ENCODE data around the gene GNG13. TPM values are rescaled to one million over a fixed set of nuclear protein-coding genes. Genes with fewer than 3 reads are reported as not detected.

Gene GNG13
- total RNA-seq, 4 donors from 2014 or later, result not detected

DNA sequence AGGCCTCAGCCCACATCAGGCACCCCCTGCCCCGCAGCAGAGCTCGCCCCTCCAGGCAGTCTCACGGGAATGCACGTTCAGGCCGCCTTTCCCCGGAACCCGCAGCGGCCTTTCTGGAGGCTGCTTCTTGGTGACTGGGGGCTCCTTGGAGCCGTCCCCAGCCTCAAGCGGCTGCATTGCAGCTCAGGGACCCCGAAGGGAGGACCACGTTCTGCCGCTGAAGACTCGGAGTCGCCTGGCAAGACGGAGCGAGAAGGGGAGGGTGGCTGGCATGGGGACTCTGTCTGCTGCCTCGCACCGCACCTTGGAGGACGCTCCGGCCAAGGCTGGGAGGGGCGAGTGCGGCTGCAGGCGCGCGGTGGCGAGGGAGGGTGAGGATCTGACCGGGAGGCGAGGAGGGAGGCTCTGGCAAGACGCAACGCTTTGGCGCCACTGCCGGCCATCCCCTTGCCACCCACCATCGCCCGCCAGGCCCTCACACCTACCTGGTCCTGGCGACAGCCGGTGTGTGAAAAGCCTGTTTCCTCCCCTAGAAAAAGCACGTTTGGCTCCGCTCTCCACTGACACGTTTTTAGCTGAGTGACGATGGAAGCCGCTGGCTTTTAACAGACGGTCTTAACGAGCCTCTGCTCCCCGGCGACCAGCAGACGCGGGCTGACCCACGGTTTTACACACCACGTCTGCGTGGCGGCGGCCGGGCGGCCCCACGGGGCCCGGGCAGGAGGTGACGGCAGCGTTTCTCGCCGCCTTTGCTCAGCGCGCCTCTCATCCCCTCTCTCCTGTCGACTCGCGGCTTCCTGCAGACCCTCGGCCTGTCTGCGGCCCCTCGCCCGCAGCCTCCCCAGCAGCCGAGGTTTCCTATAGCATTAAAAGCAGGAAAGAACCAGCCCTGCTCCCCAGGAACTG, 16.7 kb upstream of the GNG13 start:
- TF ChIP-seq POLR2A (IDR thresholded peaks at IDR 0.05) (no peak), EP300 (IDR thresholded peaks at IDR 0.05) (no peak), POLR2AphosphoS5 (IDR thresholded peaks at IDR 0.05) (no peak)
- TF ChIP-seq, protein P1, sequence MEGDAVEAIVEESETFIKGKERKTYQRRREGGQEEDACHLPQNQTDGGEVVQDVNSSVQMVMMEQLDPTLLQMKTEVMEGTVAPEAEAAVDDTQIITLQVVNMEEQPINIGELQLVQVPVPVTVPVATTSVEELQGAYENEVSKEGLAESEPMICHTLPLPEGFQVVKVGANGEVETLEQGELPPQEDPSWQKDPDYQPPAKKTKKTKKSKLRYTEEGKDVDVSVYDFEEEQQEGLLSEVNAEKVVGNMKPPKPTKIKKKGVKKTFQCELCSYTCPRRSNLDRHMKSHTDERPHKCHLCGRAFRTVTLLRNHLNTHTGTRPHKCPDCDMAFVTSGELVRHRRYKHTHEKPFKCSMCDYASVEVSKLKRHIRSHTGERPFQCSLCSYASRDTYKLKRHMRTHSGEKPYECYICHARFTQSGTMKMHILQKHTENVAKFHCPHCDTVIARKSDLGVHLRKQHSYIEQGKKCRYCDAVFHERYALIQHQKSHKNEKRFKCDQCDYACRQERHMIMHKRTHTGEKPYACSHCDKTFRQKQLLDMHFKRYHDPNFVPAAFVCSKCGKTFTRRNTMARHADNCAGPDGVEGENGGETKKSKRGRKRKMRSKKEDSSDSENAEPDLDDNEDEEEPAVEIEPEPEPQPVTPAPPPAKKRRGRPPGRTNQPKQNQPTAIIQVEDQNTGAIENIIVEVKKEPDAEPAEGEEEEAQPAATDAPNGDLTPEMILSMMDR (IDR thresholded peaks at IDR 0.05), result no peak
- Histone ChIP-seq H3K36me3 (no peaks in the 10 kb centered on the region), H3K27ac (no peak overlapping the region), H3K4me3 (no peak overlapping the region), H3K9me3 (no peaks in the 10 kb centered on the region), H3K4me1 (peaks cover 7% of the 10 kb centered on the region), H3K27me3 (peaks cover 91% of the 10 kb centered on the region)
- 51% methylated on average over 34 of the region's 71 CpGs for WGBS
- DNase-seq (ENCODE audit: low spot score in 2 of 2), result no peak

DNA sequence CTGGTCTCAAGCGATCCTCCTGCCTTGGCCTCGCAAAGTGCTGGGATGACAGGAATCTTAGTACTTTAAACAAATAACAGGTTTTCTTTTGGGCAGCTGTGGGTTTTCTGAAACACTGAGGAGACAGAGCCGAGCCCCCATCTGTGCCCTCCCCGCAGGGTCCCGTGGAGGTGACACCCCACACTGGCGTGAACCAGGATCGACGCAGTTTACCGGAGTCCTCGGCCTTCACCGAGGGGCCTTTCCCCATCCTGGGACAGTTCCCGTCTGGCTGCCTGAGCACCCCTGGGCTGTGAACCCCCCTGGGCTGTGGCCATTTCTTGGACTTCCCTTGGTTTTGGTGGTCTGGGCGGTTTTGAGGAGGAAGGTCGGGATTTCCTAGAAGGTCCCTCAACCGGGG, 15.3 kb upstream of the GNG13 start:
- H3K4me1 ChIP-seq, result peaks cover 7% of the 10 kb centered on the region
- no peak for DNase-seq (ENCODE audit: low spot score in 2 of 2)
- H3K4me3 ChIP-seq, result no peak overlapping the region
- H3K36me3 ChIP-seq, result no peaks in the 10 kb centered on the region
- peaks cover 86% of the 10 kb centered on the region for H3K27me3 ChIP-seq
- WGBS, result 90% methylated on average over 10 of the region's 15 CpGs
- no peak for TF ChIP-seq EP300 (IDR thresholded peaks at IDR 0.05)
- TF ChIP-seq POLR2AphosphoS5 (IDR thresholded peaks at IDR 0.05), result no peak
- TF ChIP-seq, protein P1 (IDR thresholded peaks at IDR 0.05), result no peak
- TF ChIP-seq POLR2A (IDR thresholded peaks at IDR 0.05), result no peak
- H3K9me3 ChIP-seq, result no peaks in the 10 kb centered on the region
- no peak overlapping the region for H3K27ac ChIP-seq

DNA sequence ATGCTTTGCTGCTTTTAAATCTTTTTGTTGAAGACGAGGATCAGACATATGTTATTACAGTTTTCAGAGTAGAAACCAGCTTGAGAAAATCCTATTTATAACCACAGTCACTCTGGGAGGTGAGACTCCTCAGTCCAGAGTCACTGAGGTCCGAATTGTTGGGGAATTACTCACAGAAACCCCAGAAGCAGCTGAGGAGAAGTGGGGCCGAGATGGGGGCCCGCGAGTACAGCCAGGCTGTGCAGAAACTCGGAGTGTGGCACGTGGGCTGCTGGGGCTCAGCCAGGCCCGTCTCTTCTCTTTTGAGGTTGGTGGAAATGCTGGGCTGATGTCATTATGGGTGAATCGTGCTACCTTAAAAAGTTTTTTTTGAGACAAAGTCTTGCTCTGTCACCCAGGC, 14.4 kb upstream of the GNG13 start:
- peaks cover 7% of the 10 kb centered on the region for H3K4me1 ChIP-seq
- H3K4me3 ChIP-seq, result no peak overlapping the region
- H3K9me3 ChIP-seq, result no peaks in the 10 kb centered on the region
- 78% methylated on average over 9 of the region's 9 CpGs for WGBS
- H3K27ac ChIP-seq, result no peak overlapping the region
- TF ChIP-seq, protein P1 (IDR thresholded peaks at IDR 0.05), result no peak
- no peak for TF ChIP-seq POLR2A (IDR thresholded peaks at IDR 0.05)
- no peak for TF ChIP-seq EP300 (IDR thresholded peaks at IDR 0.05)
- H3K36me3 ChIP-seq, result no peaks in the 10 kb centered on the region
- DNase-seq (ENCODE audit: low spot score in 2 of 2), result no peak
- H3K27me3 ChIP-seq, result peaks cover 77% of the 10 kb centered on the region

DNA sequence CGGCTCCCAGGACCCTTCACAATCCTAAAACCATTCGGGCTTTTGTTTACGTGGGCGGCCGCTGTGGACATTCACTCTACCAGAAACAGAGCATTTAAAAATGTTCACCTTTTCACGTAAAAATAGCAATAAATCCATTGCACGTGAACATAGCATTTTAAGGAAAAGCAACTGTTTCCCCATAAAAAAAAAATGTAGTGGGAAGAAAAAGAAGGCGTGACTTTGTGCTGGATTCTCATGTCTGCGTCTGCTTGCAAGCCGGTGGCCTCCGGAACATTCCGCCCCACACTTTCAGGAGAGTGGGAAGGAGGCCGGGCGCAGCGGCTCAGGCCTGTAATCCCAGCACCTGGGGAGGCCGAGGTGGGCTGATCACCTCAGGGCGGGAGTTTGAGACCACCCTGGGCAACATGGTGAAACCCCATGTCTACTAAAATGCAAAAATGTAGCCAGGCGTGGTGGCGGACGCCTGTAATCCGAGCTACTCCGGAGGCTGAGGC, 13.4 kb upstream of the GNG13 start:
- TF ChIP-seq POLR2AphosphoS5 (IDR thresholded peaks at IDR 0.05) (no peak), EP300 (IDR thresholded peaks at IDR 0.05) (no peak), POLR2A (IDR thresholded peaks at IDR 0.05) (no peak)
- TF ChIP-seq, protein P1 (IDR thresholded peaks at IDR 0.05), result no peak
- no peak for DNase-seq (ENCODE audit: low spot score in 2 of 2)
- Histone ChIP-seq H3K4me3 (peak overlapping the region; percentile 24), H3K9me3 (no peaks in the 10 kb centered on the region), H3K36me3 (no peaks in the 10 kb centered on the region), H3K4me1 (peaks cover 7% of the 10 kb centered on the region), H3K27ac (no peak overlapping the region), H3K27me3 (peaks cover 68% of the 10 kb centered on the region)
- WGBS, result 51% methylated on average over 21 of the region's 22 CpGs

DNA sequence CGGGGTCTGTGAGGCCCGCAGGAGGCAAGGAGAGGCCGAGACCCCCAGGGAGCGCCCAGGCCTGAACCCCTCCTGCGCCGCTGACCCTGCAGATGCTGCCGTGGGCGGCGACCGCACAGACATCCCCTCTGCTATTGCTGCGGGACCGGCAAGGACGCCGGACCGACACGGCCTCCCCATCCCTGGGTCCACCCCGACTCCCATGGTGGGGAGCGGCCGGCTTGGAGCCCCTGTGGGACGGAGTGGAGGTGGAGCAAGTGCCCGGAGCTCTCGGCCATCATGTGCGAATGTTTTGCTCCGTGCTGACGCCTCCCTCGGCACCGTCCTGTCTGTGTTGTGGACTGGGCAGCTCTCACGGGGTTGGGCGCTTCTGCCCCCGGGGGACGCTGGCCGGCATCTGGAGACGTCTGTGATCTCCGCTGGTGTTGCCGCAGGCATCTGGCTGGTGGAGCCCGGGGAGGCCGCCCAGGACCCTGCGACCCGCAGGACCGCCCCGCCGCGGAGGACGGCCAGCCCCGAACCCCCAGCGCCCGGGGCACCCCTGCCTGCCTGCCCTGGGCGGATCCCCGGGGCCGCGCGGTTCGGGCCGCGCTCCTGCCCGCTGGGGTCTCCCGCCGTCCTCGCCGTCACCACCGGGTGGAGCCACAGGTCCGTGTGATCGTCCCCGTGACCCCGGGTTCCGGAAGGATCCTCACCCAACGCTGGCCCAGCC, 12.8 kb upstream of the GNG13 start:
- H3K4me3 ChIP-seq, result peak overlapping the region; percentile 24
- no peak for DNase-seq (ENCODE audit: low spot score in 2 of 2)
- peaks cover 66% of the 10 kb centered on the region for H3K27me3 ChIP-seq
- H3K9me3 ChIP-seq, result no peaks in the 10 kb centered on the region
- H3K4me1 ChIP-seq, result peaks cover 7% of the 10 kb centered on the region
- H3K27ac ChIP-seq, result no peak overlapping the region
- TF ChIP-seq POLR2AphosphoS5 (IDR thresholded peaks at IDR 0.05), result no peak
- TF ChIP-seq POLR2A (IDR thresholded peaks at IDR 0.05), result no peak
- no peak for TF ChIP-seq EP300 (IDR thresholded peaks at IDR 0.05)
- TF ChIP-seq, protein P1 (IDR thresholded peaks at IDR 0.05), result peak; percentile 10 to 59
- WGBS, result 0% methylated on average over 8 of the region's 67 CpGs
- H3K36me3 ChIP-seq, result no peaks in the 10 kb centered on the region

All from suprapubic skin (tissue), 4 donors.